SK-N-SH treated with all-trans-retinoic acid at 6 μM for 48 hours (cell line): ENCODE data around the gene CHAF1A.

Source experiments
- ATAC-seq: fragments of 200-7000 bp; cut with Tn5 transposase; 3 replicates; pipeline ENCODE4 v1.9.1; 2020; ENCODE audit warnings: mild to moderate bottlenecking, moderate library complexity
- ARNTL ChIP-seq: fragments of 450-650 bp; formaldehyde crosslinking; IDR thresholded peaks from 2 replicates; pipeline ENCODE4 v1.5.0; 2020; ENCODE audit warnings: low read depth, mild to moderate bottlenecking, moderate library complexity, borderline replicate concordance
- CSDC2 ChIP-seq: fragments of 250-450 bp; sonication (Bioruptor Pico); IDR thresholded peaks from 2 replicates; pipeline ENCODE4 v1.5.0; 2020; ENCODE audit warnings: mild to moderate bottlenecking, moderate library complexity
- ESRRG ChIP-seq: fragments of 250-450 bp; sonication (Bioruptor Pico); IDR thresholded peaks from 2 replicates; pipeline ENCODE4 v1.6.1; 2021; ENCODE audit warnings: mild to moderate bottlenecking
- GLIS3 ChIP-seq: fragments of 250-450 bp; sonication (Bioruptor Pico); IDR thresholded peaks from 2 replicates; pipeline ENCODE4 v1.5.0; 2020; ENCODE audit warnings: mild to moderate bottlenecking, moderate library complexity
- OSR1 ChIP-seq: fragments of 250-450 bp; sonication (Bioruptor Pico); IDR thresholded peaks from 2 replicates; pipeline ENCODE4 v1.8.0; 2022; ENCODE audit warnings: moderate library complexity, mild to moderate bottlenecking, inconsistent platforms
- PPARA ChIP-seq: fragments of 250-450 bp; sonication (Bioruptor Pico); IDR thresholded peaks from 2 replicates; pipeline ENCODE4 v1.5.0; 2020; ENCODE audit warnings: mild to moderate bottlenecking, borderline replicate concordance
- RARB ChIP-seq: fragments of 250-450 bp; sonication (Bioruptor Pico); IDR thresholded peaks from 2 replicates; pipeline ENCODE4 v1.8.0; 2021; ENCODE audit warnings: mild to moderate bottlenecking, moderate library complexity
- SNAI2 ChIP-seq: fragments of 250-450 bp; sonication (Bioruptor Pico); IDR thresholded peaks from 2 replicates; pipeline ENCODE4 v1.5.0; 2020; ENCODE audit warnings: mild to moderate bottlenecking, moderate library complexity
- TCF4 ChIP-seq: fragments of 250-450 bp; sonication (Bioruptor Pico); IDR thresholded peaks from 2 replicates; pipeline ENCODE4 v1.8.0; 2021; ENCODE audit warnings: mild to moderate bottlenecking, moderate library complexity, borderline replicate concordance
- TOX ChIP-seq: fragments of 250-450 bp; sonication (Bioruptor Pico); IDR thresholded peaks from 2 replicates; pipeline ENCODE4 v1.8.0; 2021; ENCODE audit warnings: mild to moderate bottlenecking, moderate library complexity, borderline replicate concordance
- ZC3H10 ChIP-seq: fragments of 250-450 bp; sonication (Bioruptor Pico); IDR thresholded peaks from 2 replicates; pipeline ENCODE4 v1.5.1; 2021; ENCODE audit warnings: mild to moderate bottlenecking, moderate library complexity
- ZFP3 ChIP-seq: fragments of 250-450 bp; sonication (Bioruptor Pico); IDR thresholded peaks from 2 replicates; pipeline ENCODE4 v1.5.0; 2020; ENCODE audit warnings: mild to moderate bottlenecking, moderate library complexity
- ZFP30 ChIP-seq: fragments of 450-650 bp; formaldehyde crosslinking; IDR thresholded peaks from 2 replicates; pipeline ENCODE4 v1.5.0; 2022; ENCODE audit warnings: mild to moderate bottlenecking, moderate library complexity
- ZNF565 ChIP-seq: fragments of 450-650 bp; formaldehyde crosslinking; conservative IDR thresholded peaks from 2 replicates; pipeline ENCODE4 v1.5.0; 2020; ENCODE audit warnings: low read depth, mild to moderate bottlenecking, moderate library complexity
- ZNF70 ChIP-seq: fragments of 450-650 bp; formaldehyde crosslinking; IDR thresholded peaks from 2 replicates; pipeline ENCODE4 v1.5.0; 2020; ENCODE audit warnings: mild to moderate bottlenecking, moderate library complexity
- ZNF8 ChIP-seq: fragments of 450-650 bp; formaldehyde crosslinking; IDR thresholded peaks from 2 replicates; pipeline ENCODE4 v1.5.0; 2020; ENCODE audit warnings: mild to moderate bottlenecking, moderate library complexity
- TF ChIP-seq, protein P1 (sequence below): fragments of 250-450 bp; sonication (Bioruptor Pico); IDR thresholded peaks from 2 replicates; pipeline ENCODE4 v1.5.1; 2021; ENCODE audit warnings: mild to moderate bottlenecking, moderate library complexity
- TF ChIP-seq, protein P2 (sequence below): fragments of 250-450 bp; sonication (Bioruptor Pico); IDR thresholded peaks from 2 replicates; pipeline ENCODE4 v1.8.0; 2021; ENCODE audit warnings: low read depth, mild to moderate bottlenecking, moderate library complexity, borderline replicate concordance
- TF ChIP-seq, protein P3 (sequence below): fragments of 250-450 bp; sonication (Bioruptor Pico); IDR thresholded peaks from 2 replicates; pipeline ENCODE4 v1.5.0; 2020; ENCODE audit warnings: mild to moderate bottlenecking, moderate library complexity
- TF ChIP-seq, protein P4 (sequence below): fragments of 250-450 bp; sonication (Bioruptor Pico); IDR thresholded peaks from 2 replicates; pipeline ENCODE4 v1.8.0; 2020; ENCODE audit warnings: mild to moderate bottlenecking, moderate library complexity, borderline replicate concordance
- TF ChIP-seq, protein P5 (sequence below): fragments of 250-450 bp; sonication (Bioruptor Pico); IDR thresholded peaks from 2 replicates; pipeline ENCODE4 v1.5.1; 2020; ENCODE audit warnings: low read depth, mild to moderate bottlenecking, moderate library complexity

Gene CHAF1A

DNA sequence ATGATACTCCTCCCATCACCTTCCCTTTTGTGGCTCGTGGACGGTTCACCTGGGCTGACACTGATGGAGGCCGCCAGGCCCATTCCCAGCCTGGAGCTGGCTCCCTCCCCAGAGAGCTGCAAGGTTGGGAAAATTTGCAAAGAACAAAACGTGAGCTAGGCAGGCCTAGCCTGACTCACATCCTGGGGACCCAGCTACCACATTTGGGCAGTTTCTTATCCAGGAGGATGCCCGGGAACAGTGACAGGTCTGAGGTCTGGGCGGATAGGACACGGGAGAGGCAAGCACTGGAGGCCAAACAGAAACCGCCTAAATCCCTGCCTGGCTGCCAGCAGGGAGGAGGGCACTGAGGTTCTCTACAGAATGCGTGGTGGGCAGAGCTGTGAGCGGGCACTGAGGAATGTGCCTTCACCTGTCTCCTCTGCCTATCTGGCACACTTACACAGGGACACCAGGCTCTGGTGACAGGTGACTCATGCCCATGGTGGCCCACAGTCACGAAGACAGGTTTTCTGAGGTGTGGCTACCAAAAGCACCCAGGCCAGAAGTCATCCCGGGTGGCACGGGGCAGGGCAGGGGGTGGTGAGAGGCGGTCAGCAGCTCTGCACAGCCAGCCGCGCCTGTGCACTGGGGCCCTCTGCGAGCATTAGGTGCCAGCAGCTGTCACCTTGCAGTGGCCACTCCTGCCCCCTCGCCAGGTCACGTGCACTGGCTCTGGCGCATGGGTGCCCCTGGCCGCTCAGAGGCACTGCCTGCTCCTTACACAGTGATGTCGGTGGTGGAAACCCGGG lies 25.3 kb upstream of the CHAF1A start (continued):
- TF ChIP-seq ZNF70 = no peak
- TF ChIP-seq PPARA (CRISPR knock-in tag) = no peak
- TF ChIP-seq TOX (CRISPR knock-in tag) = no peak
- TF ChIP-seq CSDC2 (CRISPR knock-in tag) = no peak
- no peak for TF ChIP-seq ARNTL (CRISPR knock-in tag)
- TF ChIP-seq ESRRG = no peak

DNA sequence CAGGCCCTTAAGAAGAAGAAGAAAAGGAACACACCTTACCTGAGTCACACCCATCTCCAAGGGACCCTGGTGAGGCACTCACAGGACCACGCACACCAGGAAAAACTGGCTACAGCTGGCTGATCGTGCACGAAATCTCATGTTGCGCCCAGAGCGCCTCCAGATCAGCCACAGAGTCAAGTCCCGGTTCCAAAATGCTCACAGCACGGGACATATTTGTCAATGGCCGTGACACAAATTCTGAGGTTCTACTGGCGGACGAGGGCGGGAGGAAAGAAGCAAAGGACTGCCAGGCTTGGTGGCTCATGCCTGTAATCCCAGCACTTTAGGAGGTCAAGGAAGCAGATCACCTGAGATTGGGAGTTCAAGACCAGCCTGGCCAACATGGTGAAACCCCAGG lies 23.6 kb upstream of the CHAF1A start:
- ATAC-seq = no peak
- no peak for TF ChIP-seq ARNTL (CRISPR knock-in tag)
- TF ChIP-seq, protein P1, sequence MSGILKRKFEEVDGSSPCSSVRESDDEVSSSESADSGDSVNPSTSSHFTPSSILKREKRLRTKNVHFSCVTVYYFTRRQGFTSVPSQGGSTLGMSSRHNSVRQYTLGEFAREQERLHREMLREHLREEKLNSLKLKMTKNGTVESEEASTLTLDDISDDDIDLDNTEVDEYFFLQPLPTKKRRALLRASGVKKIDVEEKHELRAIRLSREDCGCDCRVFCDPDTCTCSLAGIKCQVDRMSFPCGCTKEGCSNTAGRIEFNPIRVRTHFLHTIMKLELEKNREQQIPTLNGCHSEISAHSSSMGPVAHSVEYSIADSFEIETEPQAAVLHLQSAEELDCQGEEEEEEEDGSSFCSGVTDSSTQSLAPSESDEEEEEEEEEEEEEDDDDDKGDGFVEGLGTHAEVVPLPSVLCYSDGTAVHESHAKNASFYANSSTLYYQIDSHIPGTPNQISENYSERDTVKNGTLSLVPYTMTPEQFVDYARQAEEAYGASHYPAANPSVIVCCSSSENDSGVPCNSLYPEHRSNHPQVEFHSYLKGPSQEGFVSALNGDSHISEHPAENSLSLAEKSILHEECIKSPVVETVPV (CRISPR knock-in tag) = no peak
- TF ChIP-seq OSR1 (CRISPR knock-in tag) = no peak
- no peak for TF ChIP-seq ZFP30 (CRISPR knock-in tag)
- TF ChIP-seq ZNF70 = no peak
- no peak for TF ChIP-seq GLIS3 (CRISPR knock-in tag)
- no peak for TF ChIP-seq RARB (CRISPR knock-in tag)
- no peak for TF ChIP-seq ZNF565 (CRISPR knock-in tag)
- TF ChIP-seq TOX (CRISPR knock-in tag) = no peak
- no peak for TF ChIP-seq CSDC2 (CRISPR knock-in tag)
- no peak for TF ChIP-seq TCF4 (CRISPR knock-in tag)
- no peak for TF ChIP-seq ZNF8

DNA sequence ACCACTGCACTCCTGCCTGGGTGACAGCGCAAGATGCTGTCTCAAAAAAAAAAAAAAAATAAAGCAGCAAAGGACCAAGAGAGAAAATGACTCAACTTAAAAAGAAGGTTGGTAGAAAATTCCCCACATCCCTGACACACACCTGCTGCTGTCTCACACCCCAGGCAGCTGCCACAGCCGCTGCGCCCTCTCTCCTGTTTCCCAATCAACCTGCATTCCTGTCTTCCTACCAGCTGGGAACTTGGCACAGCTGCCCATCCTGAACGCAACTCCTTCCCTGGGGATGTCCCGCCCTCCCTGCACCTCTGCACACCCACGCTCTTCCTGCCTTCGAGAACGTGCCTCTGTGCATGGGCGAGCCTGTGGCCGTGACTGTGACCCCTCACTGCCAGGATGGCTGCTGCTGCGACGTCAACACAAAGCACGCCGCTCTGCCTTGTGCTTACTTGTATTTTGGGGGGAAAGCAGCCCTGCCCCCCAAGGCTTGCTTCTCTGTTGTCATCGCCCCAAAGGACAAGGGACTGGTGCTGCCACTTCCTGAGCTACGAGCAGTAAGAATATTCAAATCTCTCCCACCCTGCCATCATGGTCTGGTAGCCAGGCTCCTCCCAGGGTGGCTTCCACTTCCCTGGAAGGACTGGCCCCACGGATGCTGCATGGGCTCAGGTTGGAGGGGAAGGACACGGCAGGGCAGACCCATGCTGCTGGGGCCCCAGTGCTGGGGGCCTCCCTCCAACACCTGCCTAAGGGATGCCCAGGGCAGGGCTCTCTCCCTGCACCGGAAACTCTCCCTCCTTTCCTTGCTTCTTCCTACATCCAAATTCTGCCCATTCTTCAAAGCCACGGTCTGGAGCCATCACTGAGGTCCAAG lies 22.8 kb upstream of the CHAF1A start:
- TF ChIP-seq ZNF8 (no peak), ZFP3 (CRISPR knock-in tag) (no peak), ARNTL (CRISPR knock-in tag) (no peak), ZC3H10 (CRISPR knock-in tag) (no peak), TCF4 (CRISPR knock-in tag) (no peak), TOX (CRISPR knock-in tag) (no peak), ZNF70 (no peak), OSR1 (CRISPR knock-in tag) (no peak), PPARA (CRISPR knock-in tag) (no peak), ESRRG (no peak), SNAI2 (no peak), CSDC2 (CRISPR knock-in tag) (no peak), RARB (CRISPR knock-in tag) (no peak), GLIS3 (CRISPR knock-in tag) (no peak)
- TF ChIP-seq, protein P1 (CRISPR knock-in tag) = no peak
- TF ChIP-seq, protein P2, sequence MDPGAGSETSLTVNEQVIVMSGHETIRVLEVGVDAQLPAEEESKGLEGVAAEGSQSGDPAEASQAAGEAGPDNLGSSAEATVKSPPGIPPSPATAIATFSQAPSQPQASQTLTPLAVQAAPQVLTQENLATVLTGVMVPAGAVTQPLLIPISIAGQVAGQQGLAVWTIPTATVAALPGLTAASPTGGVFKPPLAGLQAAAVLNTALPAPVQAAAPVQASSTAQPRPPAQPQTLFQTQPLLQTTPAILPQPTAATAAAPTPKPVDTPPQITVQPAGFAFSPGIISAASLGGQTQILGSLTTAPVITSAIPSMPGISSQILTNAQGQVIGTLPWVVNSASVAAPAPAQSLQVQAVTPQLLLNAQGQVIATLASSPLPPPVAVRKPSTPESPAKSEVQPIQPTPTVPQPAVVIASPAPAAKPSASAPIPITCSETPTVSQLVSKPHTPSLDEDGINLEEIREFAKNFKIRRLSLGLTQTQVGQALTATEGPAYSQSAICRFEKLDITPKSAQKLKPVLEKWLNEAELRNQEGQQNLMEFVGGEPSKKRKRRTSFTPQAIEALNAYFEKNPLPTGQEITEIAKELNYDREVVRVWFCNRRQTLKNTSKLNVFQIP (CRISPR knock-in tag) = no peak
- TF ChIP-seq, protein P3, sequence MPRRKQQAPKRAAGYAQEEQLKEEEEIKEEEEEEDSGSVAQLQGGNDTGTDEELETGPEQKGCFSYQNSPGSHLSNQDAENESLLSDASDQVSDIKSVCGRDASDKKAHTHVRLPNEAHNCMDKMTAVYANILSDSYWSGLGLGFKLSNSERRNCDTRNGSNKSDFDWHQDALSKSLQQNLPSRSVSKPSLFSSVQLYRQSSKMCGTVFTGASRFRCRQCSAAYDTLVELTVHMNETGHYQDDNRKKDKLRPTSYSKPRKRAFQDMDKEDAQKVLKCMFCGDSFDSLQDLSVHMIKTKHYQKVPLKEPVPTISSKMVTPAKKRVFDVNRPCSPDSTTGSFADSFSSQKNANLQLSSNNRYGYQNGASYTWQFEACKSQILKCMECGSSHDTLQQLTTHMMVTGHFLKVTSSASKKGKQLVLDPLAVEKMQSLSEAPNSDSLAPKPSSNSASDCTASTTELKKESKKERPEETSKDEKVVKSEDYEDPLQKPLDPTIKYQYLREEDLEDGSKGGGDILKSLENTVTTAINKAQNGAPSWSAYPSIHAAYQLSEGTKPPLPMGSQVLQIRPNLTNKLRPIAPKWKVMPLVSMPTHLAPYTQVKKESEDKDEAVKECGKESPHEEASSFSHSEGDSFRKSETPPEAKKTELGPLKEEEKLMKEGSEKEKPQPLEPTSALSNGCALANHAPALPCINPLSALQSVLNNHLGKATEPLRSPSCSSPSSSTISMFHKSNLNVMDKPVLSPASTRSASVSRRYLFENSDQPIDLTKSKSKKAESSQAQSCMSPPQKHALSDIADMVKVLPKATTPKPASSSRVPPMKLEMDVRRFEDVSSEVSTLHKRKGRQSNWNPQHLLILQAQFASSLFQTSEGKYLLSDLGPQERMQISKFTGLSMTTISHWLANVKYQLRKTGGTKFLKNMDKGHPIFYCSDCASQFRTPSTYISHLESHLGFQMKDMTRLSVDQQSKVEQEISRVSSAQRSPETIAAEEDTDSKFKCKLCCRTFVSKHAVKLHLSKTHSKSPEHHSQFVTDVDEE (CRISPR knock-in tag) = no peak
- TF ChIP-seq, protein P4, sequence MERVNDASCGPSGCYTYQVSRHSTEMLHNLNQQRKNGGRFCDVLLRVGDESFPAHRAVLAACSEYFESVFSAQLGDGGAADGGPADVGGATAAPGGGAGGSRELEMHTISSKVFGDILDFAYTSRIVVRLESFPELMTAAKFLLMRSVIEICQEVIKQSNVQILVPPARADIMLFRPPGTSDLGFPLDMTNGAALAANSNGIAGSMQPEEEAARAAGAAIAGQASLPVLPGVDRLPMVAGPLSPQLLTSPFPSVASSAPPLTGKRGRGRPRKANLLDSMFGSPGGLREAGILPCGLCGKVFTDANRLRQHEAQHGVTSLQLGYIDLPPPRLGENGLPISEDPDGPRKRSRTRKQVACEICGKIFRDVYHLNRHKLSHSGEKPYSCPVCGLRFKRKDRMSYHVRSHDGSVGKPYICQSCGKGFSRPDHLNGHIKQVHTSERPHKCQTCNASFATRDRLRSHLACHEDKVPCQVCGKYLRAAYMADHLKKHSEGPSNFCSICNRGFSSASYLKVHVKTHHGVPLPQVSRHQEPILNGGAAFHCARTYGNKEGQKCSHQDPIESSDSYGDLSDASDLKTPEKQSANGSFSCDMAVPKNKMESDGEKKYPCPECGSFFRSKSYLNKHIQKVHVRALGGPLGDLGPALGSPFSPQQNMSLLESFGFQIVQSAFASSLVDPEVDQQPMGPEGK (CRISPR knock-in tag) = no peak
- TF ChIP-seq, protein P5, sequence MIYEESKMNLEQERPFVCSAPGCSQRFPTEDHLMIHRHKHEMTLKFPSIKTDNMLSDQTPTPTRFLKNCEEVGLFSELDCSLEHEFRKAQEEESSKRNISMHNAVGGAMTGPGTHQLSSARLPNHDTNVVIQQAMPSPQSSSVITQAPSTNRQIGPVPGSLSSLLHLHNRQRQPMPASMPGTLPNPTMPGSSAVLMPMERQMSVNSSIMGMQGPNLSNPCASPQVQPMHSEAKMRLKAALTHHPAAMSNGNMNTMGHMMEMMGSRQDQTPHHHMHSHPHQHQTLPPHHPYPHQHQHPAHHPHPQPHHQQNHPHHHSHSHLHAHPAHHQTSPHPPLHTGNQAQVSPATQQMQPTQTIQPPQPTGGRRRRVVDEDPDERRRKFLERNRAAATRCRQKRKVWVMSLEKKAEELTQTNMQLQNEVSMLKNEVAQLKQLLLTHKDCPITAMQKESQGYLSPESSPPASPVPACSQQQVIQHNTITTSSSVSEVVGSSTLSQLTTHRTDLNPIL (CRISPR knock-in tag) = no peak
- no peak for ATAC-seq
